CD14-positive monocyte (primary cell): ENCODE data around the gene C1orf74. TPM values are rescaled to one million over a fixed set of nuclear protein-coding genes. Genes with fewer than 3 reads are reported as not detected.

Experiments used
- DNase-seq, 3 donors: peaks; one replicate each; pipeline ENCODE4 v3.0.0-alpha.2; 2011 to 2022
- H2AFZ ChIP-seq: 2 replicates; pipeline ENCODE4 v1.6.0; 2012; ENCODE audit warnings: mild to moderate bottlenecking, low read depth, low read length, inconsistent platforms; ENCODE audit not compliant: insufficient read depth, poor library complexity, severe bottlenecking
- H3K27ac ChIP-seq, 2 donors: 1 replicate in 1 of 2; 2 replicates in 1 of 2; pipeline ENCODE4 v1.5.1; 2012 to 2013; ENCODE audit warnings: low read length in 2 of 2, control low read depth in 1 of 2, inconsistent platforms in 1 of 2, low read depth in 1 of 2, mild to moderate bottlenecking in 1 of 2
- H3K27me3 ChIP-seq, 2 donors: one replicate each; pipeline versions ENCODE4 v1.6.0 to v1.6.1; 2011 to 2013; ENCODE audit warnings: low read length in 2 of 2; ENCODE audit not compliant: control insufficient read depth in 2 of 2, insufficient read depth in 2 of 2
- H3K36me3 ChIP-seq, 2 donors: replicated peaks in 1 of 2; 1 replicate in 1 of 2; 2 replicates in 1 of 2; pipeline versions ENCODE4 v1.5.1 to v1.6.1; 2012 to 2013; ENCODE audit warnings: low read length in 2 of 2, control low read depth in 1 of 2, inconsistent platforms in 1 of 2, mild to moderate bottlenecking in 1 of 2; ENCODE audit not compliant: insufficient read depth in 2 of 2, control insufficient read depth in 1 of 2
- H3K4me1 ChIP-seq, 2 donors: 1 replicate in 1 of 2; 2 replicates in 1 of 2; pipeline versions ENCODE4 v1.5.1 to v1.6.1; 2012 to 2013; ENCODE audit warnings: low read length in 2 of 2, control low read depth in 1 of 2, inconsistent platforms in 1 of 2, mild to moderate bottlenecking in 1 of 2, moderate library complexity in 1 of 2; ENCODE audit not compliant: insufficient read depth in 2 of 2, control insufficient read depth in 1 of 2
- H3K4me2 ChIP-seq: replicated peaks from 2 replicates; pipeline ENCODE3; 2012; ENCODE audit warnings: low read length, moderate library complexity, mild to moderate bottlenecking; ENCODE audit not compliant: poor library complexity, severe bottlenecking; ENCODE audit errors: extremely low read depth
- H3K4me3 ChIP-seq, 3 experiments: fragments of 200-600 bp in 1 of 3; sonication (generic) in 1 of 3; replicated peaks in 1 of 3; 1 replicate in 2 of 3; 2 replicates in 1 of 3; pipeline ENCODE4 v1.5.1; 2011 to 2013; ENCODE audit warnings: low read length in 3 of 3, mild to moderate bottlenecking in 3 of 3, control low read depth in 2 of 3, low read depth in 2 of 3, inconsistent platforms in 1 of 3, moderate library complexity in 1 of 3
- H3K79me2 ChIP-seq: 2 replicates; pipeline ENCODE4 v1.6.0; 2012; ENCODE audit warnings: mild to moderate bottlenecking, control low read depth, inconsistent platforms, low read length, moderate library complexity; ENCODE audit not compliant: insufficient read depth
- H3K9ac ChIP-seq: 2 replicates; pipeline ENCODE4 v1.6.0; 2017; ENCODE audit warnings: low read length, mild to moderate bottlenecking; ENCODE audit not compliant: insufficient read depth, poor library complexity, severe bottlenecking
- H3K9me3 ChIP-seq, 2 donors: replicated peaks in 1 of 2; 1 replicate in 1 of 2; 2 replicates in 1 of 2; pipeline versions ENCODE4 v1.5.1 to v1.6.1; 2012 to 2013; ENCODE audit warnings: low read length in 2 of 2, control low read depth in 1 of 2; ENCODE audit not compliant: control insufficient read depth in 1 of 2, insufficient read depth in 1 of 2
- H4K20me1 ChIP-seq: 2 replicates; pipeline ENCODE4 v1.6.0; 2012; ENCODE audit warnings: mild to moderate bottlenecking, low read length, control low read depth, moderate library complexity; ENCODE audit not compliant: insufficient read depth
- H3K27ac Mint-ChIP-seq, 7 donors: one replicate each; pipeline ENCODE4 v1.8.0; 2020; ENCODE audit warnings: mild to moderate bottlenecking in 7 of 7, mixed read lengths in 7 of 7, moderate library complexity in 6 of 7, inconsistent platforms in 2 of 7
- H3K27me3 Mint-ChIP-seq, 3 donors: one replicate each; pipeline ENCODE4 v1.8.0; 2021 to 2022; ENCODE audit warnings: low read depth in 3 of 3, mild to moderate bottlenecking in 3 of 3, mixed read lengths in 3 of 3, moderate library complexity in 3 of 3, inconsistent platforms in 1 of 3
- H3K36me3 Mint-ChIP-seq, 2 donors: one replicate each; pipeline ENCODE4 v1.8.0; 2020; ENCODE audit warnings: mixed read lengths in 2 of 2, inconsistent platforms in 1 of 2, mild to moderate bottlenecking in 1 of 2
- H3K4me1 Mint-ChIP-seq: one replicate; pipeline ENCODE4 v1.8.0; 2020; ENCODE audit warnings: mild to moderate bottlenecking, mixed read lengths
- H3K4me3 Mint-ChIP-seq, 2 donors: one replicate each; pipeline ENCODE4 v1.8.0; 2020; ENCODE audit warnings: mild to moderate bottlenecking in 2 of 2, mixed read lengths in 2 of 2, moderate library complexity in 1 of 2
- H3K9me3 Mint-ChIP-seq, 7 donors: one replicate each; pipeline ENCODE4 v1.8.0; 2020 to 2022; ENCODE audit warnings: mixed read lengths in 7 of 7, mild to moderate bottlenecking in 6 of 7, moderate library complexity in 6 of 7, inconsistent platforms in 2 of 7
- WGBS: methylation state at CpG from one replicate; pipeline ENCODE4 v1.1.5; 2013; ENCODE audit warnings: missing lambda C conversion rate; ENCODE audit not compliant: insufficient coverage; 5-methylcytosine and 5-hydroxymethylcytosine counted together
- intact Hi-C, 2 donors: fragments of 100-400 bp; cut with micrococcal nuclease; formaldehyde crosslinking; loops; one replicate each; pipeline versions ENCODE4 v1.15.0 to v1.15.1; 2023
- polyA plus RNA-seq, 3 donors: library from polyadenylated mRNA; depleted of rRNA in 1 of 3; unstranded in 2 of 3; stranded (reverse) in 1 of 3; fragments of 300-500 nt in 2 of 3; fragments of >200 nt in 1 of 3; fragmentation: Illumina TruSeq in 2 of 3; gene quantifications; 1 replicate in 2 of 3; 2 replicates in 1 of 3; pipeline ENCODE4 v1.2.3, GENCODE V29; 2012 to 2021
- TF ChIP-seq, protein P1 (sequence below): fragments of 200-600 bp; IDR thresholded peaks from one replicate; pipeline ENCODE4 v1.8.0; 2022; ENCODE audit warnings: antibody characterized with exemption, mild to moderate bottlenecking

Gene C1orf74
- polyA plus RNA-seq, 3 donors = 0.07 to 0.47 (median 0.19) TPM

DNA sequence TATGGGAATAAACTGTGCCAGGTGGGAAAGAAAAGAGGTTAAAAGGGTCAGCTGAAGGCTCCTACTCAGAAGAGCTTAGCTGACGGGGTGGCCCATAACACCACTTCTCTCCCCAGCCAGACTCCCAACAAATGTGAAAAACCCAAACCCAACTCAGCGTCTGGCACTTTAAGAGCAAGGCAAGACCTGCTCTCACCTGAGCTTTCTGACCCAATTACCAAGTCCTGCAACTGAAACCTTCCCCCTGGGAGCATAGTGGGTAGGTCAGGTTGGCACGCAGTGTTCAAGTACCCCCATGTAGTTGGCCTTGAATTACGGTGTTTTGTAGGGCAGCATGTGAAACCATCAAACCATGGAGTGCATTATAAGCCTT lies 18.4 kb upstream of the C1orf74 start:
- Mint-ChIP-seq H3K36me3 (no peaks in the 10 kb centered on the region), H3K4me3 (no peak overlapping the region), H3K27me3 (peaks cover 11 to 39% (median 17%) of the 10 kb centered on the region in 3 donors), H3K27ac (no peak overlapping the region), H3K9me3 (peaks cover 0 to 3% (median 0%) of the 10 kb centered on the region in 7 donors), H3K4me1 (peaks cover 20% of the 10 kb centered on the region)
- Histone ChIP-seq H3K79me2 (no peaks in the 10 kb centered on the region), H3K36me3 (no peaks in the 10 kb centered on the region), H4K20me1 (no peaks in the 10 kb centered on the region), H3K9ac (no peak overlapping the region), H2AFZ (no peak overlapping the region), H3K27me3 (no peaks in the 10 kb centered on the region), H3K4me3 (no peak overlapping the region), H3K9me3 (no peaks in the 10 kb centered on the region), H3K4me2 (no peak overlapping the region), H3K4me1 (peaks cover 12 to 13% of the 10 kb centered on the region in 2 donors), H3K27ac (no peak overlapping the region)
- intact Hi-C loops = no loop called here
- DNase-seq = no peak
- WGBS = no CpG with 5 or more reads among the region's 4 CpGs
- TF ChIP-seq, protein P1, sequence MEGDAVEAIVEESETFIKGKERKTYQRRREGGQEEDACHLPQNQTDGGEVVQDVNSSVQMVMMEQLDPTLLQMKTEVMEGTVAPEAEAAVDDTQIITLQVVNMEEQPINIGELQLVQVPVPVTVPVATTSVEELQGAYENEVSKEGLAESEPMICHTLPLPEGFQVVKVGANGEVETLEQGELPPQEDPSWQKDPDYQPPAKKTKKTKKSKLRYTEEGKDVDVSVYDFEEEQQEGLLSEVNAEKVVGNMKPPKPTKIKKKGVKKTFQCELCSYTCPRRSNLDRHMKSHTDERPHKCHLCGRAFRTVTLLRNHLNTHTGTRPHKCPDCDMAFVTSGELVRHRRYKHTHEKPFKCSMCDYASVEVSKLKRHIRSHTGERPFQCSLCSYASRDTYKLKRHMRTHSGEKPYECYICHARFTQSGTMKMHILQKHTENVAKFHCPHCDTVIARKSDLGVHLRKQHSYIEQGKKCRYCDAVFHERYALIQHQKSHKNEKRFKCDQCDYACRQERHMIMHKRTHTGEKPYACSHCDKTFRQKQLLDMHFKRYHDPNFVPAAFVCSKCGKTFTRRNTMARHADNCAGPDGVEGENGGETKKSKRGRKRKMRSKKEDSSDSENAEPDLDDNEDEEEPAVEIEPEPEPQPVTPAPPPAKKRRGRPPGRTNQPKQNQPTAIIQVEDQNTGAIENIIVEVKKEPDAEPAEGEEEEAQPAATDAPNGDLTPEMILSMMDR = no peak

DNA sequence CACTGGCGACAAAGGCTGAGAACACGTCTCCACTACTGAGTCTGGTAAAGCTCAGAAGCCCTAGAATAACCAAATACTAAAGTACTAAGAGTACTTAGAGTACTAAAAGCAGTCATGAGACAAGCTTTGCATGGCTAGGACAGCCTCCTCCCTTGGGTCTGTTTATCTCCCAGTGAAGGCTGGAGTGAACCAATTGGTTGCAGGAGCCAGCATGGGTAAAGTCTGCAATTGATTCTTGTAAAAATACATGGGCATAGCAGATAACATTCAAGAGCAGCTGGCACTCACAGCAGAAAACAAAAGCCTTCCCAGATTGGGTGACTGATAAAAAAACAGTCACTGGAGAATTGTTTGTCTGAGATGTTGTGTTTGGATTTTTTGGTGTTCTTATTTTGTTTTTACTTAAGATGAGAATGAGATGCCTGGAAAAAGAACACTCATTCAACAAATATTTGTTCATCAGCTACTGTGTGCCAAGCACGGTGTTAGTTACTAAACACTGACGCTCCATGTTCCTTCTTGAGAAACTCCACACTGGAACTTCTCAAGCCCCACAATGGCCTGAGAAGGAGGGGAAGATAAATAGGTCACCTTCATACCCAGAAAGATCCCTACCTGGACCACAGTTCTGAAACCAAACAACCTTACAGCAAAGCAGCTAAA lies 17.9 kb upstream of the C1orf74 start:
- DNase-seq = no peak
- no peaks in the 10 kb centered on the region for H3K36me3 Mint-ChIP-seq
- H3K4me1 Mint-ChIP-seq = peaks cover 20% of the 10 kb centered on the region
- no peak overlapping the region for H3K27ac ChIP-seq
- H3K36me3 ChIP-seq = no peaks in the 10 kb centered on the region
- H3K27me3 ChIP-seq = no peaks in the 10 kb centered on the region
- peaks cover 12 to 13% of the 10 kb centered on the region in 2 donors for H3K4me1 ChIP-seq
- H3K4me2 ChIP-seq = no peak overlapping the region
- H3K79me2 ChIP-seq = no peaks in the 10 kb centered on the region
- peaks cover 0 to 3% (median 0%) of the 10 kb centered on the region in 7 donors for H3K9me3 Mint-ChIP-seq
- no peaks in the 10 kb centered on the region for H3K9me3 ChIP-seq
- no peak overlapping the region for H2AFZ ChIP-seq
- intact Hi-C loops = no loop called here
- TF ChIP-seq, protein P1 = no peak
- no peak overlapping the region for H3K9ac ChIP-seq
- H3K4me3 Mint-ChIP-seq = no peak overlapping the region
- WGBS = no CpG with 5 or more reads among the region's 4 CpGs
- H3K27me3 Mint-ChIP-seq = peaks cover 11 to 39% (median 17%) of the 10 kb centered on the region in 3 donors
- no peak overlapping the region for H3K27ac Mint-ChIP-seq
- no peak overlapping the region for H3K4me3 ChIP-seq
- H4K20me1 ChIP-seq = no peaks in the 10 kb centered on the region
